NB4 (cell line): ENCODE results near the gene SGMS1.
A peak's percentile ranks its signal among the peaks of the same experiment; 100 is the strongest.

ENCODE experiments used
- DNase-seq: peaks from one replicate; pipeline ENCODE4 v3.0.0; 2010; ENCODE audit warnings: low read depth
- H3K4me3 ChIP-seq: one replicate; pipeline ENCODE4 v1.5.1; 2011; ENCODE audit warnings: mild to moderate bottlenecking, low read depth, low read length, moderate library complexity
- CTCF ChIP-seq: IDR thresholded peaks from one replicate; pipeline ENCODE4 v1.5.1; 2012; ENCODE audit warnings: low read depth, low read length
- MAX ChIP-seq: IDR thresholded peaks from 2 replicates; pipeline ENCODE4 v1.6.1; 2011; ENCODE audit warnings: low read depth, low read length
- MYC ChIP-seq: IDR thresholded peaks from 2 replicates; pipeline ENCODE4 v1.6.1; 2011; ENCODE audit warnings: low read depth, low read length
- POLR2A ChIP-seq: IDR thresholded peaks from 2 replicates; pipeline ENCODE4 v1.6.1; 2011; ENCODE audit warnings: mild to moderate bottlenecking; ENCODE audit not compliant: insufficient read length; ENCODE audit errors: extremely low read depth

The SGMS1 gene

GRCh38 chr10:50604049-50604640, 19.6 kb downstream of the SGMS1 start:
- TF ChIP-seq MAX, result peak; percentile 66
- no peak for TF ChIP-seq CTCF
- TF ChIP-seq POLR2A, result no peak
- TF ChIP-seq MYC, result peak; percentile 73
- no peak overlapping the region for H3K4me3 ChIP-seq
- DNase-seq, result peak; percentile 77

- no peak for DNase-seq
- H3K4me3 ChIP-seq, result no peak overlapping the region
- TF ChIP-seq MAX (no peak), MYC (no peak), POLR2A (no peak)
Observed at GRCh38 chr10:50603151-50603850, 20.5 kb downstream of the SGMS1 start.

GRCh38 chr10:50601974-50602373, 21.8 kb downstream of the SGMS1 start:
- H3K4me3 ChIP-seq, result no peak overlapping the region
- no peak for DNase-seq
- TF ChIP-seq MYC (no peak), POLR2A (no peak), CTCF (no peak), MAX (no peak)

- TF ChIP-seq MAX (no peak), MYC (no peak), POLR2A (no peak), CTCF (no peak)
- no peak for DNase-seq
- H3K4me3 ChIP-seq, result no peak overlapping the region
Observed at GRCh38 chr10:50600831-50601477, 22.8 kb downstream of the SGMS1 start.

GRCh38 chr10:50600286-50600685, 23.5 kb downstream of the SGMS1 start:
- no peak for DNase-seq

More at GRCh38 chr10:50600286-50600685, 23.5 kb downstream of the SGMS1 start:
- TF ChIP-seq MAX, result no peak
- TF ChIP-seq CTCF, result no peak
- TF ChIP-seq POLR2A, result no peak
- H3K4me3 ChIP-seq, result no peak overlapping the region
